ENCODE results near the gene ARMC10. TPM values are rescaled to one million over a fixed set of nuclear protein-coding genes. Genes with fewer than 3 reads are reported as not detected.

ARMC10 gene
- total and polyA plus RNA-seq, 2 experiments from 2014 or later, result 43.4 to 48.2 TPM

DNA sequence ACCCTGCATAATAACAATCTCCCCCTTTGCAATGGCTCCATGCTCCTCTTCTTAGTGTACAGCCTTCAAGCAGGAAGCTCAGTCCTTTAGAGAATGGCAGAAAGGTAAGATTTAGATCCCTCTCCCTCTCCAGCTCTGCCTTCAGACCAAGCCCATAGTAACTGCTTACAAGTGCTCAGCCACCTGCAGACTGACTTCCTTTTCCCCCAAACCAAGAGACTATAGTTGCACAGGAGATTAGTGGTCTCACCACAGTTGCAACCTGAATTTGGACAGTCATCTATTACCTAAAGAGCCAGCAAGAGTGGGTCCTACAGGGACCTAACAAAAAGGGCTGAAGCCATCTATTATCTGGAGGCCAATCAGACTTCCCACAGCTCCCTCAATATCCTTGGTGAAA is 16.8 kb upstream of the ARMC10 start (continued):
- TF ChIP-seq, protein P1, sequence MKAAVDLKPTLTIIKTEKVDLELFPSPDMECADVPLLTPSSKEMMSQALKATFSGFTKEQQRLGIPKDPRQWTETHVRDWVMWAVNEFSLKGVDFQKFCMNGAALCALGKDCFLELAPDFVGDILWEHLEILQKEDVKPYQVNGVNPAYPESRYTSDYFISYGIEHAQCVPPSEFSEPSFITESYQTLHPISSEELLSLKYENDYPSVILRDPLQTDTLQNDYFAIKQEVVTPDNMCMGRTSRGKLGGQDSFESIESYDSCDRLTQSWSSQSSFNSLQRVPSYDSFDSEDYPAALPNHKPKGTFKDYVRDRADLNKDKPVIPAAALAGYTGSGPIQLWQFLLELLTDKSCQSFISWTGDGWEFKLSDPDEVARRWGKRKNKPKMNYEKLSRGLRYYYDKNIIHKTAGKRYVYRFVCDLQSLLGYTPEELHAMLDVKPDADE (IDR thresholded peaks at IDR 0.05), result no peak
- no peak for TF ChIP-seq JUNB (IDR thresholded peaks at IDR 0.05; ENCODE audit: unreplicated experiment)

DNA sequence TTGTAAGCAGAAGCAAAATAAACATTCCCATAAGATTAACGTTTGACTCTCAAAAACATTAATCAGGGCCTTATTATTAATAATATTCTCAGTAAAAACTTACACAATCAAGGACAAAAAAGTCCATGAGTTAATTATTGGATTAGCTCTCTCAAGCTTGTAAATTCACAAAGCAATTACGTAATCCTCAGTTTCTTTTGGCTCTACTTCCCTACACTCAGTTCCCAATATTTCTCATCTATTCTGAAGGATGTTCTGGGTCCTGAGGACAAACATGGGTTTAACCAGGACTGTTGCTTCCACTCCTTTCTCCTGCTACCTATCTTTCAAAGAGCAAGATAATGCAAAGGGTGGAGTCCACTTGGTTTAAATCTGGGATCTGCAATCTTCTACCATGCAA is 15.5 kb upstream of the ARMC10 start:
- Histone ChIP-seq H3K79me2 (replicated peaks; ENCODE audit: insufficient read depth) (no peaks in the 10 kb centered on the region), H3K9me2 (ENCODE audit: insufficient read depth) (no peaks in the 10 kb centered on the region), H3K4me3 (no peak overlapping the region), H4K20me1 (replicated peaks; ENCODE audit: insufficient read depth) (no peaks in the 10 kb centered on the region), H3K27ac (ENCODE audit: low read depth) (no peak overlapping the region), H3K4me1 (ENCODE audit: insufficient read depth) (0 out of 2 replicates have a peak, but pooled peaks cover 5% of the 10 kb centered on the region), H3F3A (replicated peaks; ENCODE audit: low read depth) (no peaks in the 10 kb centered on the region), H2AFZ (no peak overlapping the region), H3K27me3 (ENCODE audit: insufficient read depth) (no peaks in the 10 kb centered on the region), H3K36me3 (ENCODE audit: insufficient read depth) (no peaks in the 10 kb centered on the region), H3K4me2 (no peak overlapping the region)
- no peak for DNase-seq (ENCODE audit: low spot score)
- H3K4me1 Mint-ChIP-seq, result peaks cover 2% of the 10 kb centered on the region; the same call in 2 of the 3 replicates
- H3K4me3 Mint-ChIP-seq, result no peak overlapping the region
- H3K9me3 Mint-ChIP-seq, result no peaks in the 10 kb centered on the region
- ATAC-seq, result no peak
- H3K27ac Mint-ChIP-seq, result no peak overlapping the region
- peaks cover 5% of the 10 kb centered on the region for H3K36me3 Mint-ChIP-seq (ENCODE audit: low read depth)
- H3K27me3 Mint-ChIP-seq (ENCODE audit: insufficient read depth, low read depth, poor library complexity), result no peaks in the 10 kb centered on the region
- TF ChIP-seq, protein P2, sequence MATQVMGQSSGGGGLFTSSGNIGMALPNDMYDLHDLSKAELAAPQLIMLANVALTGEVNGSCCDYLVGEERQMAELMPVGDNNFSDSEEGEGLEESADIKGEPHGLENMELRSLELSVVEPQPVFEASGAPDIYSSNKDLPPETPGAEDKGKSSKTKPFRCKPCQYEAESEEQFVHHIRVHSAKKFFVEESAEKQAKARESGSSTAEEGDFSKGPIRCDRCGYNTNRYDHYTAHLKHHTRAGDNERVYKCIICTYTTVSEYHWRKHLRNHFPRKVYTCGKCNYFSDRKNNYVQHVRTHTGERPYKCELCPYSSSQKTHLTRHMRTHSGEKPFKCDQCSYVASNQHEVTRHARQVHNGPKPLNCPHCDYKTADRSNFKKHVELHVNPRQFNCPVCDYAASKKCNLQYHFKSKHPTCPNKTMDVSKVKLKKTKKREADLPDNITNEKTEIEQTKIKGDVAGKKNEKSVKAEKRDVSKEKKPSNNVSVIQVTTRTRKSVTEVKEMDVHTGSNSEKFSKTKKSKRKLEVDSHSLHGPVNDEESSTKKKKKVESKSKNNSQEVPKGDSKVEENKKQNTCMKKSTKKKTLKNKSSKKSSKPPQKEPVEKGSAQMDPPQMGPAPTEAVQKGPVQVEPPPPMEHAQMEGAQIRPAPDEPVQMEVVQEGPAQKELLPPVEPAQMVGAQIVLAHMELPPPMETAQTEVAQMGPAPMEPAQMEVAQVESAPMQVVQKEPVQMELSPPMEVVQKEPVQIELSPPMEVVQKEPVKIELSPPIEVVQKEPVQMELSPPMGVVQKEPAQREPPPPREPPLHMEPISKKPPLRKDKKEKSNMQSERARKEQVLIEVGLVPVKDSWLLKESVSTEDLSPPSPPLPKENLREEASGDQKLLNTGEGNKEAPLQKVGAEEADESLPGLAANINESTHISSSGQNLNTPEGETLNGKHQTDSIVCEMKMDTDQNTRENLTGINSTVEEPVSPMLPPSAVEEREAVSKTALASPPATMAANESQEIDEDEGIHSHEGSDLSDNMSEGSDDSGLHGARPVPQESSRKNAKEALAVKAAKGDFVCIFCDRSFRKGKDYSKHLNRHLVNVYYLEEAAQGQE (IDR thresholded peaks at IDR 0.05; ENCODE audit: unreplicated experiment), result no peak
- no peak for TF ChIP-seq EZH2phosphoT487 (IDR thresholded peaks at IDR 0.05; ENCODE audit: unreplicated experiment)
- TF ChIP-seq JUNB (IDR thresholded peaks at IDR 0.05; ENCODE audit: unreplicated experiment), result no peak
- TF ChIP-seq, protein P1 (IDR thresholded peaks at IDR 0.05), result no peak
- no peak for TF ChIP-seq CREB1 (CRISPR knock-in tag; IDR thresholded peaks at IDR 0.05; ENCODE audit: low read depth)
- no peak for TF ChIP-seq POLR2AphosphoS5 (IDR thresholded peaks at IDR 0.05; ENCODE audit: low read depth)
- no peak for TF ChIP-seq ZNF114 (CRISPR knock-in tag; IDR thresholded peaks at IDR 0.05)
- TF ChIP-seq, protein P3, sequence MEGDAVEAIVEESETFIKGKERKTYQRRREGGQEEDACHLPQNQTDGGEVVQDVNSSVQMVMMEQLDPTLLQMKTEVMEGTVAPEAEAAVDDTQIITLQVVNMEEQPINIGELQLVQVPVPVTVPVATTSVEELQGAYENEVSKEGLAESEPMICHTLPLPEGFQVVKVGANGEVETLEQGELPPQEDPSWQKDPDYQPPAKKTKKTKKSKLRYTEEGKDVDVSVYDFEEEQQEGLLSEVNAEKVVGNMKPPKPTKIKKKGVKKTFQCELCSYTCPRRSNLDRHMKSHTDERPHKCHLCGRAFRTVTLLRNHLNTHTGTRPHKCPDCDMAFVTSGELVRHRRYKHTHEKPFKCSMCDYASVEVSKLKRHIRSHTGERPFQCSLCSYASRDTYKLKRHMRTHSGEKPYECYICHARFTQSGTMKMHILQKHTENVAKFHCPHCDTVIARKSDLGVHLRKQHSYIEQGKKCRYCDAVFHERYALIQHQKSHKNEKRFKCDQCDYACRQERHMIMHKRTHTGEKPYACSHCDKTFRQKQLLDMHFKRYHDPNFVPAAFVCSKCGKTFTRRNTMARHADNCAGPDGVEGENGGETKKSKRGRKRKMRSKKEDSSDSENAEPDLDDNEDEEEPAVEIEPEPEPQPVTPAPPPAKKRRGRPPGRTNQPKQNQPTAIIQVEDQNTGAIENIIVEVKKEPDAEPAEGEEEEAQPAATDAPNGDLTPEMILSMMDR (conservative IDR thresholded peaks at IDR 0.05; ENCODE audit: low read depth in 2 of 2), result no peak
- TF ChIP-seq ZNF331 (CRISPR knock-in tag; IDR thresholded peaks at IDR 0.05; ENCODE audit: low read depth), result no peak
- no peak for TF ChIP-seq NANOG (IDR thresholded peaks at IDR 0.05; ENCODE audit: borderline replicate concordance)
- TF ChIP-seq EZH2 (IDR thresholded peaks at IDR 0.05; ENCODE audit: low read depth, unreplicated experiment), result no peak
- TF ChIP-seq, protein P4, sequence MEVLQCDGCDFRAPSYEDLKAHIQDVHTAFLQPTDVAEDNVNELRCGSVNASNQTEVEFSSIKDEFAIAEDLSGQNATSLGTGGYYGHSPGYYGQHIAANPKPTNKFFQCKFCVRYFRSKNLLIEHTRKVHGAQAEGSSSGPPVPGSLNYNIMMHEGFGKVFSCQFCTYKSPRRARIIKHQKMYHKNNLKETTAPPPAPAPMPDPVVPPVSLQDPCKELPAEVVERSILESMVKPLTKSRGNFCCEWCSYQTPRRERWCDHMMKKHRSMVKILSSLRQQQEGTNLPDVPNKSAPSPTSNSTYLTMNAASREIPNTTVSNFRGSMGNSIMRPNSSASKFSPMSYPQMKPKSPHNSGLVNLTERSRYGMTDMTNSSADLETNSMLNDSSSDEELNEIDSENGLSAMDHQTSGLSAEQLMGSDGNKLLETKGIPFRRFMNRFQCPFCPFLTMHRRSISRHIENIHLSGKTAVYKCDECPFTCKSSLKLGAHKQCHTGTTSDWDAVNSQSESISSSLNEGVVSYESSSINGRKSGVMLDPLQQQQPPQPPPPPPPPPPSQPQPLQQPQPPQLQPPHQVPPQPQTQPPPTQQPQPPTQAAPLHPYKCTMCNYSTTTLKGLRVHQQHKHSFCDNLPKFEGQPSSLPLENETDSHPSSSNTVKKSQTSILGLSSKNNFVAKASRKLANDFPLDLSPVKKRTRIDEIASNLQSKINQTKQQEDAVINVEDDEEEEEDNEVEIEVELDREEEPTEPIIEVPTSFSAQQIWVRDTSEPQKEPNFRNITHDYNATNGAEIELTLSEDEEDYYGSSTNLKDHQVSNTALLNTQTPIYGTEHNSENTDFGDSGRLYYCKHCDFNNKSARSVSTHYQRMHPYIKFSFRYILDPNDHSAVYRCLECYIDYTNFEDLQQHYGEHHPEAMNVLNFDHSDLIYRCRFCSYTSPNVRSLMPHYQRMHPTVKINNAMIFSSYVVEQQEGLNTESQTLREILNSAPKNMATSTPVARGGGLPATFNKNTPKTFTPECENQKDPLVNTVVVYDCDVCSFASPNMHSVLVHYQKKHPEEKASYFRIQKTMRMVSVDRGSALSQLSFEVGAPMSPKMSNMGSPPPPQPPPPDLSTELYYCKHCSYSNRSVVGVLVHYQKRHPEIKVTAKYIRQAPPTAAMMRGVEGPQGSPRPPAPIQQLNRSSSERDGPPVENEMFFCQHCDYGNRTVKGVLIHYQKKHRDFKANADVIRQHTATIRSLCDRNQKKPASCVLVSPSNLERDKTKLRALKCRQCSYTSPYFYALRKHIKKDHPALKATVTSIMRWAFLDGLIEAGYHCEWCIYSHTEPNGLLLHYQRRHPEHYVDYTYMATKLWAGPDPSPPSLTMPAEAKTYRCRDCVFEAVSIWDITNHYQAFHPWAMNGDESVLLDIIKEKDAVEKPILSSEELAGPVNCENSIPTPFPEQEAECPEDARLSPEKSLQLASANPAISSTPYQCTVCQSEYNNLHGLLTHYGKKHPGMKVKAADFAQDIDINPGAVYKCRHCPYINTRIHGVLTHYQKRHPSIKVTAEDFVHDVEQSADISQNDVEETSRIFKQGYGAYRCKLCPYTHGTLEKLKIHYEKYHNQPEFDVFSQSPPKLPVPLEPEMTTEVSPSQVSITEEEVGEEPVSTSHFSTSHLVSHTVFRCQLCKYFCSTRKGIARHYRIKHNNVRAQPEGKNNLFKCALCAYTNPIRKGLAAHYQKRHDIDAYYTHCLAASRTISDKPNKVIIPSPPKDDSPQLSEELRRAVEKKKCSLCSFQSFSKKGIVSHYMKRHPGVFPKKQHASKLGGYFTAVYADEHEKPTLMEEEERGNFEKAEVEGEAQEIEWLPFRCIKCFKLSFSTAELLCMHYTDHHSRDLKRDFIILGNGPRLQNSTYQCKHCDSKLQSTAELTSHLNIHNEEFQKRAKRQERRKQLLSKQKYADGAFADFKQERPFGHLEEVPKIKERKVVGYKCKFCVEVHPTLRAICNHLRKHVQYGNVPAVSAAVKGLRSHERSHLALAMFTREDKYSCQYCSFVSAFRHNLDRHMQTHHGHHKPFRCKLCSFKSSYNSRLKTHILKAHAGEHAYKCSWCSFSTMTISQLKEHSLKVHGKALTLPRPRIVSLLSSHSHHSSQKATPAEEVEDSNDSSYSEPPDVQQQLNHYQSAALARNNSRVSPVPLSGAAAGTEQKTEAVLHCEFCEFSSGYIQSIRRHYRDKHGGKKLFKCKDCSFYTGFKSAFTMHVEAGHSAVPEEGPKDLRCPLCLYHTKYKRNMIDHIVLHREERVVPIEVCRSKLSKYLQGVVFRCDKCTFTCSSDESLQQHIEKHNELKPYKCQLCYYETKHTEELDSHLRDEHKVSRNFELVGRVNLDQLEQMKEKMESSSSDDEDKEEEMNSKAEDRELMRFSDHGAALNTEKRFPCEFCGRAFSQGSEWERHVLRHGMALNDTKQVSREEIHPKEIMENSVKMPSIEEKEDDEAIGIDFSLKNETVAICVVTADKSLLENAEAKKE (CRISPR knock-in tag; IDR thresholded peaks at IDR 0.05), result no peak
